ENCODE results near the gene FAM210B.

- no peak for TF ChIP-seq CTCF (IDR thresholded peaks at IDR 0.05)
- TF ChIP-seq POLR2A (IDR thresholded peaks at IDR 0.05) = no peak
- TF ChIP-seq EP300 (IDR thresholded peaks at IDR 0.05) = no peak
These were observed 59.1 kb downstream of the FAM210B start for GRCh38 chr20:56417911-56418310.
